Activated gamma-delta T cell treated with Interleukin-2 at 50 U/mL for 16 hours (primary cell): ENCODE results near the gene FERMT3.

Experiments used
- DNase-seq: peaks from one replicate; pipeline ENCODE4 v3.0.0-alpha.2; 2020

Gene FERMT3

DNA sequence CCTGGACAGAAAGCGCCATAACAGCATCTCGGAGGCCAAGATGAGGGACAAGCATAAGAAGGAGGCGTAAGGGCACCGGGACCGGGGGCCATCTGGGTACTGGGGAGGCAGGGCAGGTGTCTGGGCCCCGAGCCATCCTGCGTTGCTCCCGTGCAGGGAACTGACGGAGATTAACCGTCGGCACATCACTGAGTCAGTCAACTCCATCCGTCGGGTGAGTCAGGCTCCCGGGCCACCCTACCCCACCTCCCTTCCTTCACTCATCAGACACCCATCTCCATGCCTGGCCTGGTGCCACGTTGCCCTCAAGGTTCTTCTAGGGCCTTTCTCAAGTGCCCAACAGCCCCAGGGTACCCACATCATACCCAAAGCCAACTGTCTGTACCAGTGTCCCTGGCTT, 59.8 kb downstream of the FERMT3 start:
- DNase-seq: no peak

DNA sequence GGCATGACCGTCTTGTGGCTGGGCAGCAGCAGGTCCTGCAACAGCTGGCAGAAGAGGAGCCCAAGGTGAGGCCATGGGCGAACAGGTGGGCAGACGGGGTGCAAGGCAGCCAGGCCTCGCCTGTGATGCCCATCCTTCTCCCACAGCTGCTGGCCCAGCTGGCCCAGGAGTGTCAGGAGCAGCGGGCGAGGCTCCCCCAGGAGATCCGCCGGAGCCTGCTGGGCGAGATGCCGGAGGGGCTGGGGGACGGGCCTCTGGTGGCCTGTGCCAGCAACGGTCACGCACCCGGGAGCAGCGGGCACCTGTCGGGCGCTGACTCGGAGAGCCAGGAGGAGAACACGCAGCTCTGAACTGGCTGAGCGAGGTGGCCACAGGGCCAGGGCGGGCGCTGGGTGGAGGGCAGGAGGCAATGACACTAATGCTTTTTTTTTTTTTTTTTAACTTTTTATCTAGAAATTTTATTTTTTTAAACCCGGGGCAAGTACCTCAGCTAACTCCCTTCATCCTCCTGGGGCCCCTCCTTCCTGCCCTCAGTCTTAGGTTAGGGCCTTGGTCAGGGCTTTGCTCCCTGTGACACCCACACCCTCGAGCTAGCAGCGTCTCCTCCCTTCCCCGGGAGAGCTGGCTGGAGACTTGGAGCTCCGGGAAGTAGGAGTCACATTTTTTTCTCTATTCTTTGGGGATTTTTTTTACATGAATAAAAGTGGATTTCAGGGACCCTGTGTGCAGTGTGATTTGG, 60.9 kb downstream of the FERMT3 start:
- DNase-seq: no peak

DNA sequence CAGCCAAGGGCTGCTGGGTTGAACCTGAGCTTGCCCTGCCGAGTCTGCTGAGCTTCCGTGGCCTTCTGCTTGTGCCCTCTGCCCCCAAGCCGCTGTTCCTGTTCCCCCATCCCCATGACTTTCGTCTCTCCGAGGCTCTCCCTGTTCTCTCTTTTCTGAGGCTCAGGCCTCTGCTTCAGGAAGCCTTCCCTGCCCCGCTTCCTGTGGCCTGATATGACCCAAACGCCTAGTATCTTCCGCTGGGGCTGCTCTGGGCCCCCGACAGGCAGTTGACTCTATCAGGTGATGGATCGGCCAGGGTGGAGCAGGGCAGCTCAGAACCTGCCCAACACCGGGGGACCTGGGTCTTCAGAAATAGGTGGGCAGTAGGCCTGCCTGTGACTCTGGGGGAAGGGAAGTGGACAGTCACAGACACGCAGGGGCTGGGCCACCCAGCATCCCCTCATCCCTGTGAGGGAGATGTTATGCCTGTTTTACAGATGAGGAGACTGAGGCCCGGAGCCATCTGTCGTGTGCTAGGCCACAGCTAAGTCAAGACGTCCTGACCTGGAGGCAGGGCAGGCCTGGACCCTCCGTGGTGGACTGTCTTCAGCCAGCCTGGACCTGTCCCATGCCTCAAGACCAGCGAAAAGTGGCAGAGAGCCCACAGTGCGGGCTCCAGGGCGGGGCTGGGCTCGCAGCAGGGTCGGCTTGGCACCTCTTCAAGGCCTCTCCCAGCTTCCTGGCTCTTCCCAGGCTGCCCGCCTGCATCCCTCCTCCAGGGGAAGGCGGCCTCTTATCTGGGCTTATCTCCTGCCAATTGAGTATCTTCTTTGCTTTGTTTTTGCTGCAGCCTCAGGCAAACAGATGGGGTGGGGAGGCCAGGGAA, 61.7 kb downstream of the FERMT3 start:
- DNase-seq: no peak

DNA sequence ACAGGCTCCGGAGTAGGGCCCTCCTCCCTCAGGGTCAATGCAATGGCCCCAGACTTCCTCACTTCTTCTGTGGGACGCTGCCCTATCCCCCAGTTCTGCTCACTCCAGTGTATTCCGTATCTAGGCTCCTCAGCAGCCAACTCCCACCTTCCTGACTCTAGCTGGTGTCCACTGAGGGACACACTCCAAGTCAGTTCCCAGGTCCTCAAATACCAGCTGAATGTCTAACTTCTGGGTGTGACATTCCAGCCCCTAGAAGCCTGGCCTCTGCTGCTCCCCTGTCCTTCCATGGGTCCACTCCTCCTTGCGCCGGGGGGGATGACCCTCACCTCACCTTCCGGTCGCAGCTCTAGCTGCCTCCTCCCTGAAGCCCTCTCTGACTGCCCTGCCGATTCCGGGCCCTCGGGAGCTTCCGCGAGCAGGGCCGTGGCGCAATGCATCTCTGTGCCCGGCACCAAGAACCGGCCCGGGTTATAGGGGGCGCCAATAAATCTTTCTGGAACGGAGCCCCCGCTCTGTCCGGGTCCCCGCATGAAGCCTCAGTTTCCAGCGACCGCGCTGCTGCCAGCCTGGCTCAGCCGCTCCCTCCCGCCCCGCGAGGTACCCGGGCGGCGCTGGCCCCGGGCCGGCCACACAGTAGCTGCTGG, 62.5 kb downstream of the FERMT3 start:
- peak; percentile 29 for DNase-seq

DNA sequence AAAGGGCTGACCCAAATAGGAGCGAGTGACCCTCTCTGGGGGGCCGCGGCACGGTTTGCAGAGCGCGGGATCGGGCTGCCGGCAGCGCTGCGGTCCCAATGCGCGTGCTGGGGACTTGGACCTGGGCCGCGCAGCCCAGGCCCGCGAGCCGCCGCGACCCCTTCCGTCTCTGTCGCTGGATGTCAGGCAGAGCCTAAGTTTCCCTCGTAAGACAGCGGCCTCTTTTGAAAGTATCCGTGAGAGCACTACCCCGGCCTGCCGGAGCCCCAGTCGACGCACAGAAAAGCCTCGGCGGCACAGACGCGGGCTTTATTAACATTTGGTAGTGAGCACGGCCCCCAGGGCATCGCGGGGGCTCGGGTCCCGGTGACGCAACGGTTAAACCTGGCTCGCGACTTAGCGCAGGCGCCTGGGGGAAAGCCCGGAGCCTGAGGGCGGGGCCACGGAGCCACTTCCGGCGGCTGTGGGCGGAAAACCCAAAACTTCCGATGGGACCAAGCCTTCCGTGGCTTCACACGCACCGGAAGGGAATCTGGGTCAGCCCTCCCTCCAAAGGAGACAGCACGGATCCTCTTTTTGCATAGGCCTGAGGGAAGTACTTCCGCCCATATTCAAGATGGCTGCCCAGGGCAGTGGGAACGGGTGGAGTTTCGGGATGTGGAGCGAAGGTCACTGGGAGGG, 63.2 kb downstream of the FERMT3 start:
- DNase-seq: peak; percentile 97
